SU-DHL-6 (cell line): ENCODE measurements around the gene CELA2B.

ENCODE experiments used
- EZH2phosphoT487 ChIP-seq: fragments of 200-600 bp; sonication (generic), shearing (Covaris generic); conservative IDR thresholded peaks from 2 replicates; pipeline ENCODE4 v1.6.1; 2018; ENCODE audit warnings: mild to moderate bottlenecking, antibody characterized with exemption, low read length, moderate library complexity, mixed read lengths
- TF ChIP-seq, protein P1 (sequence below): fragments of 200-600 bp; sonication (generic); IDR thresholded peaks from one replicate; pipeline ENCODE4 v1.5.1; 2017; ENCODE audit warnings: antibody characterized with exemption, mild to moderate bottlenecking, low read length, moderate library complexity; ENCODE audit not compliant: insufficient read depth, poor library complexity, severe bottlenecking

GRCh38 chr1:15513919-15514318, 38.0 kb downstream of the CELA2B start:
- TF ChIP-seq EZH2phosphoT487, result no peak
- TF ChIP-seq, protein P1, sequence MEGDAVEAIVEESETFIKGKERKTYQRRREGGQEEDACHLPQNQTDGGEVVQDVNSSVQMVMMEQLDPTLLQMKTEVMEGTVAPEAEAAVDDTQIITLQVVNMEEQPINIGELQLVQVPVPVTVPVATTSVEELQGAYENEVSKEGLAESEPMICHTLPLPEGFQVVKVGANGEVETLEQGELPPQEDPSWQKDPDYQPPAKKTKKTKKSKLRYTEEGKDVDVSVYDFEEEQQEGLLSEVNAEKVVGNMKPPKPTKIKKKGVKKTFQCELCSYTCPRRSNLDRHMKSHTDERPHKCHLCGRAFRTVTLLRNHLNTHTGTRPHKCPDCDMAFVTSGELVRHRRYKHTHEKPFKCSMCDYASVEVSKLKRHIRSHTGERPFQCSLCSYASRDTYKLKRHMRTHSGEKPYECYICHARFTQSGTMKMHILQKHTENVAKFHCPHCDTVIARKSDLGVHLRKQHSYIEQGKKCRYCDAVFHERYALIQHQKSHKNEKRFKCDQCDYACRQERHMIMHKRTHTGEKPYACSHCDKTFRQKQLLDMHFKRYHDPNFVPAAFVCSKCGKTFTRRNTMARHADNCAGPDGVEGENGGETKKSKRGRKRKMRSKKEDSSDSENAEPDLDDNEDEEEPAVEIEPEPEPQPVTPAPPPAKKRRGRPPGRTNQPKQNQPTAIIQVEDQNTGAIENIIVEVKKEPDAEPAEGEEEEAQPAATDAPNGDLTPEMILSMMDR, result no peak
